CD4-positive, alpha-beta T cell treated with Interleukin-17A for 1 hour (primary cell): Measurements from ENCODE around the gene ZCCHC2.

Experiments used
- DNase-seq: peaks from one replicate; pipeline ENCODE4 v3.0.0-alpha.2; 2020

Gene ZCCHC2

DNA sequence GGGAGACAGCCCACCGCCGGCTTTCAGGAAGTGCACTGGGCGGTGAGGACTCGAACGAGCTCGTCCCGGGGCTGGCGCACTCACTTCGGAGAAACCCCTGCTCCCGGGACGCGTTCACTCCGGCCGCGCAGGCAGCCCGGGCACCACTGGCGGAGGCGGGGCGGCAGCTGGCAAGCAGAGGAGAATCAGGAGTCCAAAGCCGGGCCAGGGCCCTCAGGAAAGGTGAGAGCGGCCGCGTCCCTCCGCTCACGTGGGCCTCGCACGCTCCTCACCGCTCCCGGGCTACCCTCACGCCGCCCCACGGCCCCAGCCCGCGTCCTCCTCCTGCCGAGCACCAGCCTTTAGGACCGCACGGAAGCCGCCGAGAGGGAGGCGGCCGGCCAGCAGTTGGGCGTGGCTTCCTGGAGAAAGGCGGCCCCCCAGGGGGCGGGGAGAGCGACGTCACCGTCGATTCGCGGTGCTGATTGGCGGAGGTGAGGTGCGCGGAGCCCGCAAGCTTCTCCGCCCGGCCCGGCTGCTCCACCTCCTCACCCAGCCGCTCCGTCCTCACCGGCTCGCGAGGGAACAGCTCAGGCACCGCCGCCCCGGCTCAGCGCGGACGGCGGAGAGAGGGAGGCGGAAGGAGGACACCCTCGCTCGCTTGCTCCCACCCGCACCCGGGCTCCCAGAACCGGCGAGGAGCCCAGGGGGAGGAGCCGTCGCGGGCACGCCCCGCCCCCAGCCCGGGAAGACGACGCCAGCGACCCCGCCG lies at the start of gene ZCCHC2:
ZCCHC2 (plus strand) TSS at position 522 of the 751 bp plus-strand sequence. CDS start 400 bp downstream, outside the sequence.
- peak; percentile 98 for DNase-seq

DNA sequence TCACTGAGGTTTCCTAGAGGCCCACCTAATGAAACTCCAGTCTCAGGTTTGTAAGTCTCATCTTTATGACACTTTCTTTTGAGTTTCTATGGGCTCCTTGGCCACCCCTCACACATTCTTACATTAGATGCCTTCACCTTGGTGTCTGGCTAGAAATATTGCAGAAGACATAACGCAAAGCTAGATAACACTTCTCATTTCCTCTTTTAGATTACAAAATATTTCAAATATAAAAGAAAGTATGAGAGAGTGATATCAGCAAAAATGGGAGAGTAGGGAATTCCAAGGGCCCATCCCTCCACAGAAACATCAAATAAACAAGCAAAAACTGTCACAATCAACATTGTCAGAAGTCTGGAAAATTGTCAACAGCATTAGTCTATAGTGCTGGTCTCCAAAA lies 43.3 kb upstream of the ZCCHC2 start:
- no peak for DNase-seq

GRCh38 chr18:62480927-62481326 lies 41.9 kb upstream of the ZCCHC2 start:
- DNase-seq: no peak

- DNase-seq: no peak
Measured at GRCh38 chr18:62484941-62485340, 37.9 kb upstream of the ZCCHC2 start.

- no peak for DNase-seq
Measured at GRCh38 chr18:62485684-62486083, 37.1 kb upstream of the ZCCHC2 start.

DNA sequence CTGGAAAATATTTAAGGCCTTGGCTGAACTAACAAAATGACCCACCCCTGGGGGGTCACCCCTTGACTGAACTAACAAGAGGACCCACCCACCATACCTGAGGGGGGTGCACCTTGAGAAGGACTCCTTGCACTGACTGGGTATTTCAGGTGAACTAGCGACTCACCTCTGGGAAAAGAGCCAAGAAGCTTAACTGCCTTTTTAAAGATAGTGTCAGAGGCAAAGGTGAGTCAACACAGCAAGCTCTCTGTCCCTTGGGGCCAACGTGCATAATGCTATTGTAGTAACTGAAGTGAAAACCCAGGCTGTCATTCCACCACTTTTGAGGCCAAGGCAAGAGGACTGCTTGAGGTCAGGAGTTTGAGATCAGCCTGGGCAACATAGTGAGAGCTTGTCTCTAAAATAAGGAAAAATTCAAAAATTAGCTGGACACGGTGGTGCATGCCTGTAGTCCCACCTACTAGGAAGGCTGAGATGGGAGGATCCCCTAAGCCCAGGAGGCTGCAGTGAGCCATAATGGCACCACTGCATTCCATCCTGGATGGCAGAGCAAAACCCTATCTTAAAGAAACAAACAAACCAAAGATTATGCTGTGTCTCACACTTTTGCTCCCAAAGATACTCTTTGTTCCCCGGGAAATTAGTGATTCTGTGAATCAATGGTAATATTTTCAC lies 36.4 kb upstream of the ZCCHC2 start:
- DNase-seq: no peak

DNA sequence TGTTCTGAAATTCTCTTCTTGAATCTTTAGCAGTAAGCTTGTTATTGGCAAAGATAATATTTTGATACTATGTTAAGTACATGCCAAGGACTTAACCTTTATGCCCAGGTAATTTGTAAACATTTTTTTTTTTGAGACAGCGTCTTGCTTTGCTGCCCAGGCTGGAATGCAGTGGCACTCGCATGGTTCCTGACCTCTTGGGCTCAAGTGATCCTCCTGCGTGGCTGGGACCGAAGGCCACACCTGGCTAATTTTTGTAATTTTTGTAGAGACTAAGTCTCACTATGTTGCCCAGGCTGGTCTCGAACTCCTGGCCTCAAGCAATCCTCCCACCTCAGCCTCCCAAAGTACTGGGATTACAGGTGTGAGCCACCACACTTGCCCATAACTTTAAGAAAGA lies 35.7 kb upstream of the ZCCHC2 start:
- DNase-seq: no peak

GRCh38 chr18:62490967-62491695 lies 31.7 kb upstream of the ZCCHC2 start:
- no peak for DNase-seq

- no peak for DNase-seq
Measured at GRCh38 chr18:62493033-62493862, 29.6 kb upstream of the ZCCHC2 start.

DNA sequence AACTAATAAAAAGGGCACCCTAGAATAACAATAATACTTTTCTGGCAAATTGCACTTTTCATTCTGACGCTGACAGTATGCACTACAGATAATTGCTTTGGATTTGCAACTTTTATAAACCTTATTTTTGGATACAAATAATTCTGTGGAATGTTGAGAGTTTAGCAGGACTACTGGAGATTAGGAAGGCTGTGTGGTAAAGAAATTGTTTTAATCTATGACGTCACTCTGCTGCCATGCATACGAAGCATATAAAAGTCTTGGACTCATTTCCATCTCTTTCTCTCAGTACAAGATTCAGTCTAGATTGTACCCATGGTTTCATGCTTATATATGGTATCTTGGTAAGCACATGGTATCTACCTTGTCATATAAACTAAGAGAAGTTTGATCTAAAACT lies 28.1 kb upstream of the ZCCHC2 start:
- no peak for DNase-seq

- DNase-seq: no peak
Measured at GRCh38 chr18:62496262-62496661, 26.6 kb upstream of the ZCCHC2 start.

GRCh38 chr18:62497190-62497772 lies 25.5 kb upstream of the ZCCHC2 start:
- no peak for DNase-seq

GRCh38 chr18:62498616-62499262 lies 24.1 kb upstream of the ZCCHC2 start:
- DNase-seq: no peak

DNA sequence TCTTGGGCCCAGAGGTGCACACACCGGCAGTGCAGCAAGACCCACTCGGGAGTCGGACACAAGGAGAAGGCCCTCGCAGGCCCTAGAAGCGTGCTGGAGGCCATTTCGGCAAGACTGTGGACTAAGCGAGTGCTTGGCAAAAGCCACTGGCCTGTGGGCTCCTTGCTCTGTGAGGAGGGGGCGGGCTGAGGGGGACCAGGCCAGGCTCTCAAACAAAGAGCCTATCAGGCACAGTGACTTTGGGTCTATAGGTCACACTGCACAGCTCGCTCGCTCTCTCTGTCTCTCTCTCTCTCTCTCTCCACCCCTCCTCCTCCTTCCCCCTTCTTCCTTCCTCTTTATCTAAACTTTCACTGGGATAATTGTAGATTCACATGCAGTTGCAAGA lies 23.6 kb upstream of the ZCCHC2 start:
- DNase-seq: no peak

DNA sequence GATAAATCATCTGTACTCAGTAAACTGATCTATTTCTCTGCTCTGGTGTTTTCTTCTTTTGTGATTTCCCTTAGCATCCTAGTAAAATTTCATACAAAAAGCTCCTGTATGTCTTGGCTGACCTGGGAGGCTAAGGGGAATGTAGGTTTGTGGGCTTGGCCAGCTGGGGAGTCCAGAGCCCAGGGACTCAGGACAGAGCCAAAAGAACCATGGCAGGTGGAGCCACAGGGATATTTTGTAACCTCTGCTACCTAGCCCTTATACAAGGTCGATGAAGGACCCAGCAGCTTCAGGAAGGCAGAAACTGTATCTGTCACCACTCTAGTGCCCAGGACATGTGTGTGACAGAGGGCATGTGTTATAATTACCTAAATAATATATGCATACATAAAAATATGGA lies 22.7 kb upstream of the ZCCHC2 start:
- no peak for DNase-seq

DNA sequence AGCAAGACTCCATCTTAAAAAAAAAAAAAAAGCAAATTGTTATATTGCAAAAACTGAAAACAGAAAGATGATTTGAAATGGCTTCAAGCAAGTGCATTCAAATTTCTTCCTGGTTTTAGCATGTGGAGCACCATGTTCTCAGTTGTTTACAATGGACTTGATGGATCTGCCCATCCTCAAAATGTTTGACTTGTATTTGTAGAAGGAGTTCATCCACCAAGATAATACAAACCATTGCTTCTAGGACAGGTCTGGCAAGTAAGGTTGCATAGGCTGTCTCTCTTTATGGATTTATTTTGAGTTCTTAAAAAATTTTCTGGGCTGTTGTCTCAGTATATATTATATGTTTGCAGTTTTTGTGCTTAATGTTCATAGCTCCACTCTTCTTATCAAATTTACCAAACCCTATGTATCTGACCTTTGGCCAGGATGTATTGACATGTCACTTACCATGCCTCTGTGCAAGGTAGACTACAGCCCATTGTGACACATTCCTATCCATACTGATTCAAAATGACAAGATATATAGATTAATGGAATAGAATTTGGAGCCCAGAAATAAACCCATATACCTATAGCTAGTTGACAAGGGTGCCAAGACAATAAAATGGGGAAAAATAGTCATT lies 21.7 kb upstream of the ZCCHC2 start:
- DNase-seq: no peak

GRCh38 chr18:62505669-62506494 lies 16.9 kb upstream of the ZCCHC2 start:
- peak; percentile 52 for DNase-seq

GRCh38 chr18:62506495-62507143 lies 16.2 kb upstream of the ZCCHC2 start:
- DNase-seq: peak; percentile 4

- DNase-seq: no peak
Measured at GRCh38 chr18:62509779-62510178, 13.0 kb upstream of the ZCCHC2 start.

- no peak for DNase-seq
Measured at GRCh38 chr18:62510789-62511188, 12.0 kb upstream of the ZCCHC2 start.
